NCI-H2081 treated with DMSO at 0.1 percent for 48 hours (cell line): ENCODE data around the gene FBXO31.
"Not testable (repeated sequence)": the region's sequence is repeated elsewhere in the genome, so short reads cannot be mapped to it uniquely, and the experiment has no call there.

ENCODE experiments used
- DNase-seq: peaks from one replicate; lab custom pipeline; 2025; lab: John Stamatoyannopoulos, UW

The FBXO31 gene

GRCh38 chr16:87342978-87343752 is 40.4 kb downstream of the FBXO31 start:
- DNase-seq = no peak

- DNase-seq = no peak
These were observed 41.1 kb downstream of the FBXO31 start for GRCh38 chr16:87342504-87342903.

DNA sequence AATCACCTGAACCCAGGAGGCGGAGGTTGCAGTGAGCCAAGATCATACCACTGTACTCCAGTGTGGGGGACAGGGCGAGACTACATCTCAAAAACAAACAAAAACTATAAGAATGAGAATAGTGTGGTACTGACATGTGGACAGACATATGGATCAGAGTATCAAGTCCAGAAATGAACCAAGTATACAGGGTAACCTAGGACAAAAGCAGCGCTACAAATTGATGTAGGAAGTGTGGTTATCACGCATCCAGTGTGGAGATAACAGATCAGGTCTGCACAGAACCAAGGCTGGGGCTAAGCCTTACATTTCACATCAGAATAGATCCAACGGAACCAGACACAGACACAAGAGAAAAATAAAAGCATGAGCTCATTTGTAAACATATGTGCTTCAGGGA is 43.4 kb downstream of the FBXO31 start:
- no peak for DNase-seq

GRCh38 chr16:87339724-87340105 is 43.9 kb downstream of the FBXO31 start:
- DNase-seq = not testable (repeated sequence)

DNA sequence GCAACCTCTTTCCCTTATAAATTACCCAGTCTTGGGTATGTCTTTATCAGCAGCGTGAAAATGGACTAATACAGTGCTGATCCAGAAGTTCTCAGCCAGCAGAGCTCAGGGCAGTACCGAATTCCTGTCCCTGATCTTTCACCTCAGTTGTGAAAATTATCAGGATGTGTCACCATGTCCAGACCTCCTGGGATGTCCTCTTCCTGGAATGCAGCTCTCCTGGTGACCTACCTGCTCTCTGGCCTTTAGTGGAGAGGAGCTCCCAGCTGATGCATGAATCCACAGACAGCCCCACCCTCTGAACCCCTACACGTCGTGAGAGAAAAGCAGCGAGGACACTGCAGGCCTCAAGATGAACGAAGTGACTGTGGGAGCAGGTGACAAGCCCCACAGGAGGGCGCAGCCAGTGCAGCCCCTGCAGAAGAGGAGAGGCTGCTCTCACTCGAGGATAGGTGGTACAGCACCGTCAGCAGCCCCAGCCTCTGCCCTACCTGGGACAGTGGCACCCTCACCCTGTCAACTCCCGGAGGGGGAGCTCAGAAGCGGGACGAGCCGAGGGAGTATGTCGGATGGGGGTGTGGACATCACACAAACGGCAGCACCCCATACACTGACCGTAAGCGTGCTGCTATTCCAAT is 44.4 kb downstream of the FBXO31 start:
- no peak for DNase-seq

- DNase-seq = no peak
These were observed 45.3 kb downstream of the FBXO31 start for GRCh38 chr16:87338155-87338765.

GRCh38 chr16:87337262-87337771 is 46.3 kb downstream of the FBXO31 start:
- no peak for DNase-seq

DNA sequence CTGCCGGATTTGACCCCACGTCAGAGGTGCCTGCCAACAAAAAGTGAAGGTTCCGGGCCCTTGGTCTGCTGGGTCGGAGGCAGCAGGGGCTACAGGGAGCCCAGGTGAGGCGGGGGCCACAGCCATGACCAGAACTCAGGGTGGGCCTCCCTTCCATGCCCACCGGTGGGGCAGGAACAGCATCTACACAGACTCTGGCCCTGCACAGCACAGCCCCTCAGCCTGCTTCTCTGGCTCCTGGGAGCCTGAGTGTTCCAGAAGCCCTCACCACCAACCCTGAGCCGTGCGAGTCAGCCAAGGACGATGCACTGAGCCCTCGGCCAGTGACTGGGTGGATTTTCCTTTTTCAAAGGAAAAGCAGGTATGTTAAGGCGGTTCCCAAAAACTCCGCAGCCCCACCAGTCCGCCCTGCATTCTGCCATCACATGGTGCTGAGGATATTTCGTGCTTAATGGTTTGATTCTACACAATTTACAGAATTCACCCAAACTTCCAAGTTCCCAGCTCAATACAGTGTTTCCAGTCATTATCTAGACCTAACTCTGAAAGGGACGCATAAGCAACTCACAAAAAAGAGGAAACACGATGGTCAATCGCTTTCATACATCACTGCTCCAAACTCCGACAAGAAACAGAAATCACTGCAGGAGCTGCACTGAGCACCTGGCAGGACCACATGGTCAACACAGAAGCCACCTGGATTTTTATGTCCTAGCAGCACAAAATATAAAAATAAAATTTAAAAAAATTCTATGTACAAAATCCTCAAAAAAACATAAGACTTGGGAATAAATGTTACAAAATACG is 46.9 kb downstream of the FBXO31 start:
- no peak for DNase-seq

GRCh38 chr16:87335625-87336433 is 47.7 kb downstream of the FBXO31 start:
- no peak for DNase-seq

DNA sequence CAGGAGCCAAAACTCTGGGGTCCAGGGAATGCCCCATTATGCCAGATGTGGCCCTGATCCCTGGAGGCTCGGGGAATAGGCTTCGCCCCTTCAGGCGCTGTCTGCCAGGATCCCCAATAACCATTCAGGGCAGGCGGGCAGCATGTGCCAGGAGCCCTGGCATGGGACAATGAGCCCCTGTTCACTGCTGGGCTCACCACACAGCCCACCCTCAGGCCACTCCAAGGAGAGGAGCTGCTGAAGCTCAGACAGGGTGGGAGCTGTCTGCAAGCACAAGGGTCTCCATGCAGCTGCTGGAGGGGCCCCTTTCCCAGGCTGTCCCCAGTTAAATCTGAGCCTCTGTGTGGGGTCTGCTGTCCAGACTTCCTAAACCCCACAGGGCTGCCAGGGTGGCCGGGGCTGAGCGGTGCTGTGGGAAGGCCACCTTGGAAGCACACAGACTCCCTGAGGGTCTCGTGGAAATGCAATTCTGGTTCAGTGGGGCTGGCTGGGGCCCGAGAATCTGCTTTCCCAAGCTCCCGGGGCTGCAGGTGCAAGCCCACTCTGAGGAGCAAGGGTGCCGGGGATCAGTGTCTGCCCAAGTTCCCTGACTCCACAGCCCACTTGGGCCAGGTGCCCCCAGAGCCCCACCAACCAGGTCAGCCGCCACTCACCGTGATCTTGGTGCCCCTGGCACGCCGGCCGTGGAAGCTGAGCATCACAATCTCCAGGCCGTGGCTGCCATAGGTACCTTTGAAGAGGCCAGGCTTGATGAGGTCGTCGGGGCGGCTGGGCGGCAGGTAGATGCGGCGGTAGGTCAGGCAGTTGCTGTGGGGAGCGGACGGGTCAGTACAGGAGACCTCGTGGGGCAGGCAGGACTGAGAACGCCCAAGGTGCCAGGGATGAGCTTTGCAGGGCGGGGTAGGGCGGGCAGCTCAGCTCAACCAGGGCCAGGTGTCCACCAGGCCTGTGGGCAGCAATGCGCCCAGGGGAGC is 48.6 kb downstream of the FBXO31 start:
- DNase-seq = no peak

DNA sequence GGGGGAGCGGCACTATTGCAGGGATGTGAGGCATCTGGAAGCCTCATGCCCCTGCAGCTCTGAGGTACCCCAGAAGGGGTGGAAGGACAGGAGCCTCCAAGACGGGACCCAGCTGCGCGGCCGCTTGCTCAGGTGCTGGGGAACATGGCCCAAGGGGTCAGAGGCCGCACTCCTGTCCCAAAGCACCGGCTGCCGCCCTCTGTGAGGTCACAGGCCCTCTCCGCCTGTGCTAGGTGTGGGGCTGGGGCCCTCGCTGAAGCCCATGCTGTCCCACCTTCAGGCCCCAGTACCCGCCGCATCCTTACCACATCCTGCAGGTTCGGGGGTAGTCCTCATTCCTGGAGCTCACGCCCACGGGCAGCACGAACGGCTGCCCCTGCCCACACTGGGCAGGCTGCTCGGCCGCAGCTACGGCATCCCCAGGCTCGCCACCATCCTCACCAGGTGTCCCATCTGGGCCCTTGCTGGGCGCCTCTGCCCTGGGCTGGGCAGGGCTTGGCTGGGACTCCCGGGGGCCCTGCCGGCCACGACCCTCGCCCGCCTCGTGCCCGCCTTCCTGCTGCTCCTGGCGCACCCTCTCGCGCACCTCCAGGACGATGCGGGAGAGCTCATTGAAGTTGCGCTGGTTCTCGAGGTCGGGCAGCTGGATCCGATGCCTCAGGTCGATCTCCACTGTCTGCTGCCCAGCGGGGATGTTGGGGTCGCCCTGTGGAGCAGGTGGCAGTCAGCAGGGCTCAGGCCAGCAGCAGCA is 49.8 kb downstream of the FBXO31 start:
- no peak for DNase-seq

DNA sequence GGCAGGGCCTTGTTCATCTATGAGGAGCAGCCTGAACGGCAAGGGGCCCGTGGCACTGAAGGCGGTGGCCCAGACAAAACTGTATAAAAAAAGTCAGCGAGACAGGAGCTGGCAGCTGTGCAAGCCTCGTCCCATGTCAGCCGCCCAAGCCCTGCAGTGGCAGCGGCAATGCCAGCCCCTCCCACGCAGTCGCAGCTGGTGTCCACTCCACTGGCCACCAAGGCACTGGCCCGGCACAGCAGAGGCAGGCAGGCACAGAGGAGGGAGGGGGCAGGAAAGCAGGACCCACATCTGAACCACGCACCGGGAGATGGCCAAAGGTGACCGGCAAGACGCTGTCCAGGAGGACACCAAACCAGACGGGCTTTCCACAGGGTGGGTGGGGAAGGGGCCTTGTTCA is 50.5 kb downstream of the FBXO31 start:
- no peak for DNase-seq

DNA sequence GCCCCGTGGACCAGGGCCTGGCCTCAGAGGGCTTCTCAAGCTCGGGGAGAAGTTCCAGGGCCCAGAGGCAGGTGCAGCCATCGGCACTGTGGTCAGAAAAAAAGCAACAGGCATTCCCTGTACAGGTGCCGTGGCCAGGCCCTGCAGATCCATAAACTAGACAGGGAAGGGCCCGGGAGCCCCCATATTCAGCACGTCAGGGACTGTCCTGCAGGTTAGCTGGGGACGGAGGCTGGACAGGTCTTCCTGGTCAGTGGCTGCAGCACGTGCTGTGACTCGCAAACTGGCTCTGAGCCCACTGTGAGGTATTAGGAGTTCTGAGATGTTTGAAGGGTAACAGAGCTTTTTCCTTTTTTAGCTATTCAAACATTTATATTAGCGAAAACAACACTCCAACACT is 51.4 kb downstream of the FBXO31 start:
- DNase-seq = no peak

DNA sequence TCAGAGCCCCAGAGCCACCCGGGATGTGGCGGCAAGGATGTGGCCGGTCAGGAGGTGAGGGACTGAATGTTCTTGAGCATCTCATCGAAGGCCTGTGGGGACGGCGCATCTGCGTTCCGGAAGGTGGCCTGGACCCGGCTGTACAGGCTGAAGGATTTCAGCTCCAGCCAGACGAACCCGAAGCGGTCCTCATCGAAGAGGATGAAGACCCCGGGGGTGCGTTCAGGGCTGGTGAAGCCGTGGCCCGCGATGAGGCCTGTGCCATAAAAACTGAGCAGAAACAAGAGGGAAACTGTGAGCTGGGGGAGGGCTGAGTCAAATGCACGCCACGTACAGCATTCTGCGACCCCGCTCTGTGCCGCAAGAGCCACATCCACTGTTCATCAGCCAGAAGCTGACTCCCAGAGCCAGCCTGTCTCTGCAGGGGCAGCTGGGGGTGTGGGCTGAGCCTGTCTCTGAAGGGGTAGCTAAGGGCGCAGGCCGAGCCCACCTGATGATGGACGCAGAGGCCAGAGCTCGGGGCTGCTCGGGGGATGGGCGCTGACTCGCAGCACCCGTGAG is 52.3 kb downstream of the FBXO31 start:
- DNase-seq = no peak

DNA sequence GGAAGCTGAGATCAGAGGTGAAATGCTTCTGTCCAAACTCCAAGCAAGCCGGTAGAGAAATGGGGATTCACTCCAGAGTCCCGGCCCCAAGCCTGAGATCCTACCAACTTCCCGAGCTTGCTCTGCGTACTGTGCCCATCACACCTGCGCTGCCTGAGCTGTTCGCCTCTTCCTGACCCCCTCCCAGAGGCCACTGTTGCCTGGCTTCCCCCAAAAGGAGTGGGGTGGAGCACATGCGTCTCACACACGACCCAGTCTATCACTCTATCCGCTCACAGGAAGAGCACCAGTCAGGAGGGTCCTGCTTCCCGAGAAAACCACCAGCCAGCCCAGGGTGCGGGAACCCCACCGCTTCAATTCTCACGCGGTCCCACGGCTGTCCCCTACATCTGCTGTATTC is 52.9 kb downstream of the FBXO31 start:
- DNase-seq = no peak

GRCh38 chr16:87330257-87330624 is 53.3 kb downstream of the FBXO31 start:
- no peak for DNase-seq

GRCh38 chr16:87329436-87330256 is 53.9 kb downstream of the FBXO31 start:
- DNase-seq = no peak

DNA sequence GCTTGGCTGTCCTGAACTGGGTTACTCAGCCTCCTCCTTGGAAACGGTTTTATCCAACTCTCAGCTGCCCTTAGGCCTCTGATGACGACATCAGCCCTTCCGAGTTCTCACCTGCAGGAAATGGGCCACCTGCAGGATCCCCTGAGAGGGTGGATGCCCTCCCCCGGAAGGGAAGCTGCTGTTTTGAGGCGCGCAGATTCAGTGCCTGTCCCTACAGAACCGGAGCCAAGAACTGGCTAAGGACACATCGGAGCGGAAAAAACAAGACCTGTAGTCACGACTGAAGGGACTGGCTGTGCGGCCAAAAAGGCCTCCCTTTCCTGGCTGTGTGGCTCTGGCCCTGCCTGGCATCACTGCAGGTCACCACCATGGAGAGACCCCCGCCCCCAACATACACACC is 54.7 kb downstream of the FBXO31 start:
- DNase-seq = no peak
